GM20431 (cell line): ENCODE results near the gene DNAJC15.

ENCODE experiments used
- in situ Hi-C: fragments of 300-500 bp; cut with MseI, MboI; formaldehyde crosslinking; loops from one replicate; pipeline ENCODE4 v1.15.0; 2020; ENCODE audit warnings: low sequenced_read_pairs; ENCODE audit not compliant: unreplicated experiment

The DNAJC15 gene

GRCh38 chr13:43002021-43002420 lies 21.4 kb upstream of the DNAJC15 start:
- in situ Hi-C loops: no loop called here

- in situ Hi-C loops: no loop called here
Observed at GRCh38 chr13:43003010-43003409, 20.4 kb upstream of the DNAJC15 start.

- in situ Hi-C loops: no loop called here
Observed at GRCh38 chr13:43003729-43004128, 19.7 kb upstream of the DNAJC15 start.

- in situ Hi-C loops: no loop called here
Observed at GRCh38 chr13:43005460-43006236, 17.7 kb upstream of the DNAJC15 start.

- in situ Hi-C loops: no loop called here
Observed at GRCh38 chr13:43006893-43007631, 16.3 kb upstream of the DNAJC15 start.

GRCh38 chr13:43008596-43008995 lies 14.8 kb upstream of the DNAJC15 start:
- in situ Hi-C loops: no loop called here

GRCh38 chr13:43009506-43009905 lies 13.9 kb upstream of the DNAJC15 start:
- in situ Hi-C loops: no loop called here

- in situ Hi-C loops: no loop called here
Observed at GRCh38 chr13:43014162-43014561, 9.2 kb upstream of the DNAJC15 start.

- in situ Hi-C loops: no loop called here
Observed at GRCh38 chr13:43016226-43016625, 7.2 kb upstream of the DNAJC15 start.

GRCh38 chr13:43019811-43020210 lies 3.6 kb upstream of the DNAJC15 start:
- in situ Hi-C loops: no loop called here

- in situ Hi-C loops: no loop called here
Observed at GRCh38 chr13:43020794-43021193, 2.6 kb upstream of the DNAJC15 start.

GRCh38 chr13:43021926-43022670 lies 1.3 kb upstream of the DNAJC15 start:
- in situ Hi-C loops: no loop called here

GRCh38 chr13:43022934-43023288 lies 475 bp upstream of the DNAJC15 start:
- in situ Hi-C loops: no loop called here

GRCh38 chr13:43026262-43026661 lies 2.9 kb downstream of the DNAJC15 start:
- in situ Hi-C loops: no loop called here

- in situ Hi-C loops: no loop called here
Observed at GRCh38 chr13:43030548-43030947, 7.2 kb downstream of the DNAJC15 start.

- in situ Hi-C loops: no loop called here
Observed at GRCh38 chr13:43031881-43032280, 8.5 kb downstream of the DNAJC15 start.

- in situ Hi-C loops: no loop called here
Observed at GRCh38 chr13:43033038-43033437, 9.7 kb downstream of the DNAJC15 start.

GRCh38 chr13:43036351-43037250 lies 13.2 kb downstream of the DNAJC15 start:
- in situ Hi-C loops: no loop called here

- in situ Hi-C loops: no loop called here
Observed at GRCh38 chr13:43039966-43040365, 16.6 kb downstream of the DNAJC15 start.
